ENCODE data around the gene STK39. TPM values are rescaled to one million over a fixed set of nuclear protein-coding genes. Genes with fewer than 3 reads are reported as not detected.

STK39 gene
- total RNA-seq, 1 donor from 2014 or later, result 14.3 TPM

- Mint-ChIP-seq H3K9me3 (ENCODE audit: unreplicated experiment) (no peaks in the 10 kb centered on the region), H3K4me1 (ENCODE audit: unreplicated experiment) (no peaks in the 10 kb centered on the region), H3K4me3 (ENCODE audit: unreplicated experiment) (no peak overlapping the region), H3K27ac (ENCODE audit: unreplicated experiment) (no peak overlapping the region), H3K27me3 (ENCODE audit: unreplicated experiment) (peaks cover 2% of the 10 kb centered on the region), H3K36me3 (ENCODE audit: low read depth, unreplicated experiment) (peaks cover under 1% of the 10 kb centered on the region)
- DNase-seq (ENCODE audit: low spot score), result no peak
- no peak for TF ChIP-seq CTCF (IDR thresholded peaks at IDR 0.05; ENCODE audit: unreplicated experiment)
Observed at GRCh38 chr2:168120310-168120709, 127.1 kb downstream of the STK39 start.

- no peak overlapping the region for H3K27ac Mint-ChIP-seq (ENCODE audit: unreplicated experiment)
- peaks cover 2% of the 10 kb centered on the region for H3K27me3 Mint-ChIP-seq (ENCODE audit: unreplicated experiment)
- DNase-seq (ENCODE audit: low spot score), result peak; percentile 62
- H3K4me1 Mint-ChIP-seq (ENCODE audit: unreplicated experiment), result peaks cover under 1% of the 10 kb centered on the region
- H3K36me3 Mint-ChIP-seq (ENCODE audit: low read depth, unreplicated experiment), result no peaks in the 10 kb centered on the region
- peak; percentile 77 for TF ChIP-seq CTCF (IDR thresholded peaks at IDR 0.05; ENCODE audit: unreplicated experiment)
- H3K4me3 Mint-ChIP-seq (ENCODE audit: unreplicated experiment), result no peak overlapping the region
- no peaks in the 10 kb centered on the region for H3K9me3 Mint-ChIP-seq (ENCODE audit: unreplicated experiment)
Observed at GRCh38 chr2:168119515-168120141, 127.8 kb downstream of the STK39 start.

GRCh38 chr2:168118733-168119514, 128.5 kb downstream of the STK39 start:
- Mint-ChIP-seq H3K4me1 (ENCODE audit: unreplicated experiment) (peaks cover 8% of the 10 kb centered on the region), H3K9me3 (ENCODE audit: unreplicated experiment) (no peaks in the 10 kb centered on the region), H3K36me3 (ENCODE audit: low read depth, unreplicated experiment) (no peaks in the 10 kb centered on the region), H3K4me3 (ENCODE audit: unreplicated experiment) (no peak overlapping the region), H3K27ac (ENCODE audit: unreplicated experiment) (no peak overlapping the region), H3K27me3 (ENCODE audit: unreplicated experiment) (peaks cover 2% of the 10 kb centered on the region)
- DNase-seq (ENCODE audit: low spot score), result peak; percentile 58
- TF ChIP-seq CTCF (IDR thresholded peaks at IDR 0.05; ENCODE audit: unreplicated experiment), result peak; percentile 68

- DNase-seq (ENCODE audit: low spot score), result peak; percentile 47
- Mint-ChIP-seq H3K9me3 (ENCODE audit: unreplicated experiment) (no peaks in the 10 kb centered on the region), H3K36me3 (ENCODE audit: low read depth, unreplicated experiment) (no peaks in the 10 kb centered on the region), H3K27ac (ENCODE audit: unreplicated experiment) (no peak overlapping the region), H3K27me3 (ENCODE audit: unreplicated experiment) (no peaks in the 10 kb centered on the region), H3K4me1 (ENCODE audit: unreplicated experiment) (peaks cover 20% of the 10 kb centered on the region), H3K4me3 (ENCODE audit: unreplicated experiment) (no peak overlapping the region)
- peak; percentile 30 for TF ChIP-seq CTCF (IDR thresholded peaks at IDR 0.05; ENCODE audit: unreplicated experiment)
Observed at GRCh38 chr2:168116448-168116847, 130.9 kb downstream of the STK39 start.

GRCh38 chr2:168114619-168115018, 132.8 kb downstream of the STK39 start:
- Mint-ChIP-seq H3K9me3 (ENCODE audit: unreplicated experiment) (no peaks in the 10 kb centered on the region), H3K27ac (ENCODE audit: unreplicated experiment) (no peak overlapping the region), H3K27me3 (ENCODE audit: unreplicated experiment) (no peaks in the 10 kb centered on the region)

More at GRCh38 chr2:168114619-168115018, 132.8 kb downstream of the STK39 start:
- H3K4me1 Mint-ChIP-seq (ENCODE audit: unreplicated experiment), result peaks cover 20% of the 10 kb centered on the region
- no peak for DNase-seq (ENCODE audit: low spot score)
- H3K4me3 Mint-ChIP-seq (ENCODE audit: unreplicated experiment), result no peak overlapping the region
- H3K36me3 Mint-ChIP-seq (ENCODE audit: low read depth, unreplicated experiment), result no peaks in the 10 kb centered on the region
- TF ChIP-seq CTCF (IDR thresholded peaks at IDR 0.05; ENCODE audit: unreplicated experiment), result no peak
